Memory B cell (primary cell): ENCODE results near the gene C17orf100.
A peak's percentile ranks its signal among the peaks of the same experiment; 100 is the strongest.

Source experiments
- ATAC-seq: fragments of 150-1000 bp; cut with Tn5 transposase; 2 replicates; pipeline ENCODE4 v1.10.0; 2021; ENCODE audit warnings: low read depth, mild to moderate bottlenecking, moderate library complexity
- DNase-seq, 2 donors: peaks; one replicate each; pipeline ENCODE4 v3.0.0; 2022; ENCODE audit warnings: low spot score in 2 of 2
- H3K27ac Mint-ChIP-seq: one replicate; pipeline ENCODE4 v1.8.0; 2022; ENCODE audit warnings: mild to moderate bottlenecking, moderate library complexity, mixed read lengths
- H3K27me3 Mint-ChIP-seq: one replicate; pipeline ENCODE4 v1.8.0; 2022; ENCODE audit warnings: mixed read lengths
- H3K36me3 Mint-ChIP-seq: one replicate; pipeline ENCODE4 v1.8.0; 2022; ENCODE audit warnings: mild to moderate bottlenecking, mixed read lengths
- H3K4me1 Mint-ChIP-seq: one replicate; pipeline ENCODE4 v1.8.0; 2022; ENCODE audit warnings: mixed read lengths
- H3K4me3 Mint-ChIP-seq: one replicate; pipeline ENCODE4 v1.8.0; 2022; ENCODE audit warnings: mild to moderate bottlenecking, moderate library complexity, mixed read lengths
- H3K9me3 Mint-ChIP-seq: one replicate; pipeline ENCODE4 v1.8.0; 2022; ENCODE audit warnings: mixed read lengths

The C17orf100 gene

DNA sequence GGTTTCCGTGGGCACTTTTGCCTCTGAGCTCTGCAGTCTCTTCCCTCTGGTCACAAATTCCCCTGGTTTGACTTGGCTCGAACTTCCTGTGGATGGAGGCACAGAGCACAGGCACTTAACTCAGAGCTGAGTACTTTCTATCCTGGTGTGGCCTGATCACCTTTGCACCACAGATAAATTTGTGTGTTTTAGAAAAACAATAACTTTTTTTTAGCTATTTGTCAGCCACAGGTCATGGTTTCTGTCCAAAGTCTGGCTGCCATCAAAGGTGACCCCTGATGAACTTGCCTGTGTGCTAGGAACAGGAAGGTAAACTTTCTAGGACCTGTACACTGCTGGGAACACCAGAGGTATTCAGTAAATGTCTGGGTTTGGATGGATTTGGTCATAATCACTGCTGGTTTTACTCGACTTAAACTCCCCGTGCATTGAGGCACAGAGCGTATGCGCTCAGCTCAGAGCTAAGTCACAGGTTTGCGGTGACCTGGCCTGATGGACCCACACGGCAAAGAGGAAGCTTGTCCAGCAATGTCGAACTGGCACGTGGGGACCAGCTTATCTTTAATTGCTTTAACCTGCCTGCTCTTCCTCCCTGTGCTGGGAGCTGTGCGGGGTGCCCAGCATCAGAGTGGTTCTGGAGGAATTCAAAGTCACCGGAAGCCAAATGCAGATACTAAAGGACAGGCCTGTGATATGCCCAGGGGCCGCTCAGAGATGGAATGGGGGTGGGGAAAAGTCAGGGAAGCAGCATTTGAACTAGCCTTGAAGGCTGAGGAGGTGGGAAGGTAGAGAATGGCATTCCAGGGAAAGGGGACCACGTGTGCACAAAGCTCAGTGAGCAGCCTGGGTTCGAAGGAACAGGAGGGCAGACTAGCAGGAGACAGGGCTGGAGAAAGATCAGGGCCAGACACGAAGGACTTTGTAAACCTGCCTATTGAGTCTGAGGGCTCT lies 48.7 kb downstream of the C17orf100 start:
- H3K27ac Mint-ChIP-seq, result no peak overlapping the region
- no peaks in the 10 kb centered on the region for H3K9me3 Mint-ChIP-seq
- H3K27me3 Mint-ChIP-seq, result peaks cover 18% of the 10 kb centered on the region
- no peak overlapping the region for H3K4me3 Mint-ChIP-seq
- DNase-seq (no peak), ATAC-seq (no peak)
- H3K36me3 Mint-ChIP-seq, result no peaks in the 10 kb centered on the region
- H3K4me1 Mint-ChIP-seq, result no peaks in the 10 kb centered on the region

DNA sequence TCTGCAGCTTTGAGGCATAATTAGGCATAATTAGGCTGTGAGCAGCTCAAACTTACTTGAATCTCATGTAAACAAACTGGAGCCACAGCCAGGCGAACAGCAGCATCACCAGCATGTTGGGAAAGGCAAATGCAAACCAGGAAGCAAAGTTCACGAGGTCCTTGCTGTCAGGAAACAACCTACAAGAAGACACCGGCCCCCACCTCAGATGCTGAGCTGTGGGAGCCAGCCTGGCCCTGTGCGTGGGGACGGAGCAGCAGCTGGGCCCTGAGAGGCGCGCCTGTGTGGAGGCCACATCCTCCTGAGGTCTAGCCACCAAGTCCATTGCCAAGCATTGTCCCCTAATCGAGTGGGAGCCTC lies 49.4 kb downstream of the C17orf100 start:
- Mint-ChIP-seq H3K9me3 (no peaks in the 10 kb centered on the region), H3K27ac (no peak overlapping the region)

DNA sequence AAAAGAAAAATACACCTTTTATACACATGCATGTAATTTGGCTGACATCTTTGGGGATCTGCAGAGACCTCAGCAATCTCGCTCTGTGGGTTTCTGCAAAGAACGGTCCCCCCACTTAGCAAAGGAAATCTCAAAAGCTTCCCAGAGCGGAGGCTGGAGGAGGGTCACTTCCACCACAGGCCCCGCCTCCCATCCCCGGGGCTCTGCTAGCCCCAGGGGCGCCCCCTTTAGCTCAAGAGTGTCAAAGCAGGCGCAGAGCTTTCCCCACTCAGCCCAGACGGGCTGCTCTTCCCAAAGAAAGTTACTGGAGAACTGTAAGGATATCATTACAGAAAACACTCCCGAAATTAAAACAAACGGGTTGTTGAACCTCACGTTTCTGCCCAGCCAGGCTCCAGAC lies 50.2 kb downstream of the C17orf100 start:
- no peak overlapping the region for H3K4me3 Mint-ChIP-seq
- no peak overlapping the region for H3K27ac Mint-ChIP-seq
- no peaks in the 10 kb centered on the region for H3K4me1 Mint-ChIP-seq
- ATAC-seq, result peak; percentile 59
- no peak for DNase-seq
- peaks cover 12% of the 10 kb centered on the region for H3K27me3 Mint-ChIP-seq
- no peaks in the 10 kb centered on the region for H3K9me3 Mint-ChIP-seq
- no peaks in the 10 kb centered on the region for H3K36me3 Mint-ChIP-seq

More for the DNA sequence above, 49.4 kb downstream of the C17orf100 start:
- H3K36me3 Mint-ChIP-seq, result no peaks in the 10 kb centered on the region
- no peak for ATAC-seq
- H3K4me1 Mint-ChIP-seq, result no peaks in the 10 kb centered on the region
- DNase-seq, result no peak
- H3K27me3 Mint-ChIP-seq, result peaks cover 18% of the 10 kb centered on the region
- no peak overlapping the region for H3K4me3 Mint-ChIP-seq

DNA sequence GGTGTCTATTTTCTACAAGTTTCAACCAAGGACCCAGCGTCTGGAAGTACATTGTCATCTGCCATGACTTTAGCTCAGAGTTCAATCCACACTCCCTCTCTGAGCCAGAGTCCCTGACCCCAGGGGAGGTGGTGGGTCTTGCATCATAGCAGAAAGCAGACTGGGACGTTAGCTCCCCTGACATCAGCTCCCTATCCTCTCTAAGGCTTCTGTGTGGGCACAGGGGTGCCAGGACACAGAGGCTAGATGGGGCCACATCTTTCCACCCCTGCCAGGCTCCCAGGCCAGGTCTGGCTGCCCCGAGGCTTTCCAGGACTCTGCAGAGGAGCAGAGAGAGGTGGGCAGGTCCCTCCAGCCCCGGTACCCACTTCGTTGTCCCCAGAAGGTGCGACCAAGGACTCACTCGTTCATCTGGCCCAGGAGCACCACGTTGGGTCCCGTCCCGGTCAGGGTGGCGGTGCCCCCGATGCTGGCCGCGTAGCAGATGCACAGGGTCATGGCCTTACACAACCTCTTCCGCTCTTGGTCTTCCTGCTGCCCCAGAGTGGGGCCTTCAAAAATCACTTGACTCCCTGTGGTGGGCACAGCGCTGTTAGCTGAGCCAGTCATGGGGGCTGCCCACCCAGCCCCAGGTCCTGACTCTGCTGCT lies 51.1 kb downstream of the C17orf100 start:
- DNase-seq, result no peak
- Mint-ChIP-seq H3K36me3 (no peaks in the 10 kb centered on the region), H3K27ac (no peak overlapping the region), H3K4me3 (no peak overlapping the region), H3K27me3 (peaks cover 17% of the 10 kb centered on the region), H3K4me1 (no peaks in the 10 kb centered on the region), H3K9me3 (no peaks in the 10 kb centered on the region)
- no peak for ATAC-seq
